ENCODE results near the gene C4BPA.

Gene C4BPA

GRCh38 chr1:207103892-207104373 is at the start of gene C4BPA:
Gene C4BPA, plus strand, starts transcription at chr1:207104233. Its CDS starts 8,793 bp downstream, at chr1:207113026.
- DNase-seq (ENCODE audit: low read depth), result no peak

GRCh38 chr1:207054491-207054890 is 49.5 kb upstream of the C4BPA start:
- DNase-seq (ENCODE audit: low read depth), result no peak

GRCh38 chr1:207055386-207056001 is 48.5 kb upstream of the C4BPA start:
- no peak for DNase-seq (ENCODE audit: low read depth)

GRCh38 chr1:207056673-207057072 is 47.4 kb upstream of the C4BPA start:
- DNase-seq (ENCODE audit: low read depth), result no peak

- no peak for DNase-seq (ENCODE audit: low read depth)
Measured at GRCh38 chr1:207058252-207058651, 45.8 kb upstream of the C4BPA start.

GRCh38 chr1:207058878-207059867 is 44.9 kb upstream of the C4BPA start:
- DNase-seq (ENCODE audit: low read depth), result no peak

- no peak for DNase-seq (ENCODE audit: low read depth)
Measured at GRCh38 chr1:207059881-207060280, 44.2 kb upstream of the C4BPA start.

- no peak for DNase-seq (ENCODE audit: low read depth)
Measured at GRCh38 chr1:207060596-207060995, 43.4 kb upstream of the C4BPA start.

- DNase-seq (ENCODE audit: low read depth), result no peak
Measured at GRCh38 chr1:207062058-207062457, 42.0 kb upstream of the C4BPA start.

GRCh38 chr1:207063014-207063413 is 41.0 kb upstream of the C4BPA start:
- no peak for DNase-seq (ENCODE audit: low read depth)

GRCh38 chr1:207064561-207064960 is 39.5 kb upstream of the C4BPA start:
- DNase-seq (ENCODE audit: low read depth), result no peak

GRCh38 chr1:207067185-207067584 is 36.8 kb upstream of the C4BPA start:
- DNase-seq (ENCODE audit: low read depth), result no peak

GRCh38 chr1:207067665-207068064 is 36.4 kb upstream of the C4BPA start:
- no peak for DNase-seq (ENCODE audit: low read depth)

GRCh38 chr1:207069061-207069460 is 35.0 kb upstream of the C4BPA start:
- no peak for DNase-seq (ENCODE audit: low read depth)

GRCh38 chr1:207069858-207070506 is 34.1 kb upstream of the C4BPA start:
- DNase-seq (ENCODE audit: low read depth), result no peak

- DNase-seq (ENCODE audit: low read depth), result no peak
Measured at GRCh38 chr1:207070811-207071210, 33.2 kb upstream of the C4BPA start.

GRCh38 chr1:207071426-207071825 is 32.6 kb upstream of the C4BPA start:
- DNase-seq (ENCODE audit: low read depth), result no peak

- DNase-seq (ENCODE audit: low read depth), result no peak
Measured at GRCh38 chr1:207072233-207072632, 31.8 kb upstream of the C4BPA start.

GRCh38 chr1:207073906-207074820 is 29.9 kb upstream of the C4BPA start:
- no peak for DNase-seq (ENCODE audit: low read depth)

GRCh38 chr1:207076181-207076955 is 27.7 kb upstream of the C4BPA start:
- DNase-seq (ENCODE audit: low read depth), result no peak

- no peak for DNase-seq (ENCODE audit: low read depth)
Measured at GRCh38 chr1:207077012-207077411, 27.0 kb upstream of the C4BPA start.
